HG03280 (cell line): ENCODE data around the gene OR9G4.

Experiments
- ATAC-seq: cut with Tn5 transposase; IDR thresholded peaks from one replicate; pipeline ENCODE4 v1.9.1; 2021; ENCODE audit warnings: mild to moderate bottlenecking, moderate library complexity; ENCODE audit not compliant: unreplicated experiment

OR9G4 gene

DNA sequence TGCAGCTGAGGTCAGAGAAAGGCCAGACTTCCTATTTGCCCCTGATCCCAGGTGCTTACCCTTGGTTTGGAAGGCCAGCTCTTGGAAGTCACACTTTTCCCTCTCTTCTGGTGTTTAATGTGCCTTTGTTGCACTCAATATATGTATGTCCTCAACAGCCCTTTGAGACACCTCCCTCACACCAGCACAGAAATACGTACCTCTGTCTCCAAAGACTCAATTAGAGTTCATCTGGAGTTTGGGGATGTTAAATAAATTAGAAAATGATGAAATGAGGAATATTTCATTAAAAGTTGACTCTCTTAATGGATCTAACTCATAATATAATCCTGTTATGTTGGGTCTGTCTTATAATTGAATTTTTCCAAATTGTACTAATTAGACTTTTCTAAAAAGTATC is at the start of gene OR9G4:
OR9G4 (minus strand) TSS at position 101 of the 400 bp plus-strand sequence. CDS start 4,931 bp downstream, outside the sequence.
- no peak for ATAC-seq

DNA sequence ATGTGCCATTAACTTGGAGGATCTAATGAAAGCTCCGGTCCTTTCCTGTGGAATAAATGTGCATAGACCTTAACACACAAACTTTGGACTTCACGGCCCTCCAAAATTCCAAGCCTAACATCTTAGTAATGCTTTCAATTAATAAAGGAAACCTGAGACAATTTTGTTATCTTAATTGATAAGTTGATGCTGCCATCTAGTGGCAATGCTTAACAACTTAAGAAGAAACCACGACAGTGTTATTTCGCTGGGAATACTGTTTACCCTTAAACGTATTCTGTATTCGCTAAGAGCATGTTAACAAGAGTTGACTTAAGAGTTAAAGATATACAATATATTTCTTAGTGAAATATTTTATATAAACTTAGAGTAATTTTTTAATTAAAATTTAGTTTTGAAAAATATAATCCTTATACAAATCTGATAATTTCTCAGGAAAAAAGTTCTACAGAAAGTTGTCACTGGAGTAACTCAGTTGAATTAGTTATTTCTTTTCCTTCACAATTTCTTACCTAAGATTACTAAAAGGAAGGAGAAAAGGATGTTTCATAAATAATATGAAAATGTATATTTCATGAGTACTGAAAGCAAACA is 35.0 kb upstream of the OR9G4 start:
- ATAC-seq, result no peak

DNA sequence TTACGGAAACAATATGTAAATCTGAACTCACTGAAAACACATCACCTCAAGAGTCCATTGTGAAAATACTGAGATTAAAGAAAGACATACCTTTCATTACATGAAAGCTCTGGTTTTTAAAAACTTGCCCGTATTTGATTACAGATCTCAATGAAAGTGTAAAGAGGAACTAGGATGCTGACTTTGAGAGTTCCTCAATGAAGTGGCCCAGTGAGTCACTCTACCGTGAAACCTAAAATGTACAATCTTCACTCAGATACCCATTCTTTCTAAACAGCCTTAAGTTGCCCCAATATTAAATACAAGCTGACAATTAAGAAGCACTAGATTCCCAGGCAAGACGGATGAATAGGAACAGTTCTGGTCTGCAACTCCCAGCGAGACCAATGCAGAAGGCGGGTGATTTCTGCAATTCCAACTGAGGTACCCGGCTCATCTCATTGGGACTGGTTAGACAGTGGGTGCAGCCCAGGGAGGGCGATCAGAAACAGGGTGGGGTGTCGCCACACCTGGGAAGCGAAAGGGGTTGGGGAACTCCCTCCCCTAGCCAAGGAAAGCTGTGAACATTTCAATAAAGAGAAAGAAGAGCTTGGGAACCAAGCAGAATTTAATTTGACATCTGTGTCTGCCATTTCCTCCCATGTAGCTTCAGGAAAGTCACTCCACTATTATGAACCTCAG is 33.8 kb upstream of the OR9G4 start:
- ATAC-seq, result no peak

DNA sequence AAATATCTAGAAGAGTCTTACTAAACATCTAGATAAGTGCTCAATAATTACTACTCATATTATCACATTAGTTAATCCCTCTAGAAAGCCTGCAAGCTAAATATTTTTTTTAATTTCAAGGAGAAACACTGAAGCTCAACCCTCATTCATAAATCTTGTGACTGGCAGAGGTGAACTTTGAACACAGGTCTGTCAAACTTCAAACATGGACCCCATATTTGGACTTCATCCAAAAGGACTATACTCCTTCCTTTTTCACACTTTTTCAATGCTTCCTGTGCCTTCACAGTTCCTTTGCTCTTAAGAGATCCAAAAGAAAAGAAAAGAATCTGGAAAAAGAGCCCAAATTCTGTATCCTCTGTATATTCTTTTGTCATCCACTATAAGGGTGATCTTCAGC is 28.3 kb upstream of the OR9G4 start:
- ATAC-seq, result no peak

GRCh38 chr11:56764976-56765375 is 16.5 kb upstream of the OR9G4 start:
- no peak for ATAC-seq

DNA sequence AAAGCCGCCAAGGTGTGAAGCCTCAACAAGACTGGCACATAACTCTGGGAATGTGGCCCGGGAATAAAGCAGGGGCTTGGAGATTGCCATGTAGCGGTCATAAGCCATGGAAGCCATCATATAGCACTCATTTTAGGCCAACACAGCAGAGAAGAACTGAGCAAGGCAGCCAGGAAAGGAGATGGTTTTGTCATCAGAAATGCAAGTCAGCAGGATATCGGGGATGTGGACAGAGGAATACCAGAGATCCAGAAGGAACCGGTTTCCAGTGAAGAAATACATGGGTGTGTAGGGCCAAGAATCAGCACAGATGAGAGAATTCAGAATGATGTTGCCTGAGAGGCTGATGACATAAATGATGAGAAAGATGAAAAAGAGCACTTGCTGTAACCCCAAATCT is 3.0 kb upstream of the OR9G4 start:
- no peak for ATAC-seq

GRCh38 chr11:56750190-56750589 is 1.7 kb upstream of the OR9G4 start:
- ATAC-seq, result no peak

DNA sequence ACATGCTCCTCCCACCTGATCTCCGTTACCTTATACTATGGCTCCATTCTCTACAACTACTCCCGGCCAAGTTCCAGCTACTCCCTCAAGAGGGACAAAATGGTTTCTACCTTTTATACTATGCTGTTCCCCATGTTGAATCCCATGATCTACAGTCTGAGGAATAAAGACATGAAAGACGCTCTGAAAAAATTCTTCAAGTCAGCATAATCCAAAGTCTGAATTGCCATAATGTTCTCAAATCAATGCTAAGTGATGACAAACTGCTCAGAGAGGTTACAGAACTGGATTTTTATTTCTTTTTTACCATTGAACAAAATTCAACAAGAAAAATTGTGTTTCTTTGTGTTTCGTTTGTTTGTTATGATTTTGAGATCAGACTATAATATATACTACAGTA is 7.6 kb downstream of the OR9G4 start:
- ATAC-seq, result no peak

- no peak for ATAC-seq
Observed at GRCh38 chr11:56740107-56740506, 8.4 kb downstream of the OR9G4 start.

- ATAC-seq, result no peak
Observed at GRCh38 chr11:56720513-56720912, 28.0 kb downstream of the OR9G4 start.

- ATAC-seq, result no peak
Observed at GRCh38 chr11:56716379-56716854, 32.1 kb downstream of the OR9G4 start.

GRCh38 chr11:56714206-56714605 is 34.3 kb downstream of the OR9G4 start:
- no peak for ATAC-seq

GRCh38 chr11:56706486-56706885 is 42.0 kb downstream of the OR9G4 start:
- no peak for ATAC-seq

DNA sequence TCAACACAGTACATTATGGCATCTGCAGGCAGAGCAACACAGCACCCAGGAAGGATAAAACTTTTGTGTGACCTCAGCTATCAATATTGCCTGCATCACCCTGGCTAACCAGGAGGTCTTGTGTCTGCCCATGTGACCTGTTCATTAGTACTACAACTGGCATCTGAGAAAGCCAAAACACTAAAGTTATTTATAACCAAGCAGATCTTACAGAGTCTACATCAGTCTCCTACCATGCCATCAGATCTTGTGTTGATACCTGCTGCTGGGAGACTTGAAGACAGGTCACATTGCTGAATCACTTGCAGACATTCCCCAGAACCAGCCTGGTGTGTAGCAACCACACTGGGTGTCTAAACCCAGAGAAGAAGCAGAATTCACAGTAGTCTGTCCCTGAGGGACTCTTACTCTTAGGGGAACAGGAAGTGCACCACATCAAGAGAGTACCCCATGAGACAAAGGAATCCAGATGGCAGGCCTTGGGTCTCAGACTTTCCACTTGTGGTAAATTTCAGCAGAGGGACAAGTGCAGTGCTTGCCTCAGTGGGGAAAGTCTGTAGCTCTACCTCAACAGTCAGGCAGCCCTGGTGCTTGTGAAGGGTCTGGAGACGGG is 42.6 kb downstream of the OR9G4 start:
- ATAC-seq, result no peak

DNA sequence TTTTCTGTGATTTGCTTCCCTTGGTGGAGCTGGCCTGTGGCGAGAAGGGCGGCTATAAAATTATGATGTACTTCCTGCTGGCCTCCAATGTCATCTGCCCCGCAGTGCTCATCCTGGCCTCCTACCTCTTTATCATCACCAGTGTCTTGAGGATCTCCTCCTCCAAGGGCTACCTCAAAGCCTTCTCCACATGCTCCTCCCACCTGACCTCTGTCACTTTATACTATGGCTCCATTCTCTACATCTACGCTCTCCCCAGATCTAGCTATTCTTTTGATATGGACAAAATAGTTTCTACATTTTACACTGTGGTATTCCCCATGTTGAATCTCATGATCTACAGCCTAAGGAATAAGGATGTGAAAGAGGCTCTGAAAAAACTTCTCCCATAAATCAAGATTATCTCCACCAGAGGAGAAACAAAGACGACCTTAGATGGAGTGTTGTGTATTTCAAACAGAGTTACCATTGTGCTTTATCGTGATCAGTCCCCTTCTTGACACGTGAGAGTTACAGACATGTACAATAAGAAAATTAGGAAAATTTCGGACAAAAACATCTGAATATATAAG is 47.5 kb downstream of the OR9G4 start:
- no peak for ATAC-seq

DNA sequence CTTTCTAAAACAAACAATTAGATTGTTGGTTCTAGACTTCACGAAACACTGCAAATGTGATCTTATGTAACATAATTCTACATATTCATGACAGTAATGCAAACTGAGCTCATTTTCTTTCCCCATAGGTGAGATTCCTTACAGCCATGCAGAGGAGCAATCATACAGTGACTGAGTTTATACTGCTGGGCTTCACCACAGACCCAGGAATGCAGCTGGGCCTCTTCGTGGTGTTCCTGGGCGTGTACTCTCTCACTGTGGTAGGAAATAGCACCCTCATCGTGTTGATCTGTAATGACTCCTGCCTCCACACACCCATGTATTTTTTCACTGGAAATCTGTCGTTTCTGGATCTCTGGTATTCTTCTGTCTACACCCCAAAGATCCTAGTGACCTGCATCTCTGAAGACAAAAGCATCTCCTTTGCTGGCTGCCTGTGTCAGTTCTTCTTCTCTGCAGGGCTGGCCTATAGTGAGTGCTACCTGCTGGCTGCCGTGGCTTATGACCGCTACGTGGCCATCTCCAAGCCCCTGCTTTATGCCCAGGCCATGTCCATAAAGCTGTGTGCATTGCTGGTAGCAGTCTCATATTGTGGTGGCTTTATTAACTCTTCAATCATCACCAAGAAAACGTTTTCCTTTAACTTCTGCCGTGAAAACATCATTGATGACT is 48.1 kb downstream of the OR9G4 start:
- ATAC-seq, result no peak

- ATAC-seq, result no peak
Observed at GRCh38 chr11:56698795-56699194, 49.7 kb downstream of the OR9G4 start, which contains the start of gene OR9G1. Gene OR9G1, plus strand, starts transcription at chr11:56699095. Its CDS starts 1,293 bp downstream, at chr11:56700388.

DNA sequence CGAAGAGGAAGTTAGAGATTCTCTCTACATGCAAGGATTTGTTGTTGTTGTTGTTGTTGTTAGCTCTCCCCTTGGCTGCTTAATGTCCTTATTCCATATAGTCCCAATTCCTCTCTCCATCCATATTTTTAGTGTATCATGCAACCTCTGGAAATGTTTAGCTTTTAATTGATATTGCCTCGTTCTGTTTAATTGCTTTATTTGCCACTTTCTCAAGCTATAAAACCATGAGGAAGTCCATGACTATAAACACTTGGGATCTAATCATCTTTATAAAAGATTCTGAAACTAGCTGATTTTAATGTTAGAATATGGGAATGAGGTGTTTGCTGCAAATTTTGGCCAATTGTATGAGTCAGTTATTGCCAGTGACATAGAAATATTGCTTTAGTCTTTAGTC is 55.1 kb downstream of the OR9G4 start:
- no peak for ATAC-seq
